Neural cell (in vitro differentiated cells): ENCODE results near the gene TSPAN18. TPM values are rescaled to one million over a fixed set of nuclear protein-coding genes. Genes with fewer than 3 reads are reported as not detected.

Experiments used
- H2AFZ ChIP-seq: fragments of 200-600, 300-800 bp; sonication (generic), shearing (Covaris generic); 2 replicates; pipeline ENCODE4 v1.6.0; 2014; ENCODE audit warnings: low read depth, mild to moderate bottlenecking, antibody characterized with exemption, low read length, moderate library complexity
- H3F3A ChIP-seq: fragments of 200-600 bp; shearing (Covaris generic); 2 replicates; pipeline ENCODE4 v1.6.1; 2016; ENCODE audit warnings: mild to moderate bottlenecking, moderate library complexity, mixed read lengths, antibody characterized with exemption, low read length; ENCODE audit not compliant: insufficient read depth, poor library complexity, severe bottlenecking
- H3K27ac ChIP-seq: fragments of 200-600, 300-800 bp; sonication (generic), shearing (Covaris generic); 2 replicates; pipeline ENCODE4 v1.5.1; 2014; ENCODE audit warnings: mild to moderate bottlenecking, low read length, moderate library complexity
- H3K27me3 ChIP-seq: fragments of 300-800, 200-600 bp; sonication (generic), shearing (Covaris generic); 2 replicates; pipeline ENCODE4 v1.6.0; 2014; ENCODE audit warnings: mild to moderate bottlenecking, low read depth, low read length, moderate library complexity; ENCODE audit not compliant: insufficient read depth
- H3K36me3 ChIP-seq: fragments of 300-800, 200-600 bp; sonication (generic), shearing (Covaris generic); 2 replicates; pipeline ENCODE4 v1.5.1; 2014; ENCODE audit warnings: mild to moderate bottlenecking, antibody characterized with exemption, low read length, moderate library complexity; ENCODE audit not compliant: insufficient read depth
- H3K4me2 ChIP-seq: fragments of 300-800, 200-600 bp; sonication (generic), shearing (Covaris generic); 2 replicates; pipeline ENCODE4 v1.6.0; 2014; ENCODE audit warnings: mild to moderate bottlenecking, low read length
- H3K4me3 ChIP-seq: fragments of 300-800, 200-600 bp; sonication (generic), shearing (Covaris generic); 2 replicates; pipeline ENCODE4 v1.5.1; 2014; ENCODE audit warnings: mild to moderate bottlenecking, low read length, moderate library complexity
- H3K79me2 ChIP-seq: fragments of 200-600 bp; shearing (Covaris generic); replicated peaks from 2 replicates; pipeline ENCODE4 v1.6.0; 2014; ENCODE audit warnings: mild to moderate bottlenecking, low read length, moderate library complexity; ENCODE audit not compliant: insufficient read depth
- H3K9ac ChIP-seq: fragments of 300-800, 200-600 bp; sonication (generic), shearing (Covaris generic); 2 replicates; pipeline ENCODE4 v1.6.1; 2016; ENCODE audit warnings: mild to moderate bottlenecking, low read length, mixed read lengths
- H3K9me2 ChIP-seq: fragments of 200-600 bp; shearing (Covaris generic); 2 replicates; pipeline ENCODE4 v1.6.1; 2016; ENCODE audit warnings: mild to moderate bottlenecking, low read length, mixed read lengths; ENCODE audit not compliant: insufficient read depth
- H3K9me3 ChIP-seq: fragments of 200-600, 300-800 bp; sonication (generic), shearing (Covaris generic); 2 replicates; pipeline ENCODE4 v1.6.1; 2016; ENCODE audit warnings: mild to moderate bottlenecking, mixed run types, low read length, moderate library complexity, mixed read lengths
- H4K20me1 ChIP-seq: fragments of 200-600 bp; shearing (Covaris generic); 2 replicates; pipeline ENCODE4 v1.6.1; 2016; ENCODE audit warnings: mild to moderate bottlenecking, mixed run types; ENCODE audit not compliant: insufficient read depth
- CTCF ChIP-seq: fragments of 450-650 bp; IDR thresholded peaks from 2 replicates; pipeline ENCODE4 v1.5.1; 2014; ENCODE audit warnings: antibody characterized with exemption, mild to moderate bottlenecking, moderate library complexity; ENCODE audit not compliant: poor library complexity, severe bottlenecking
- EP300 ChIP-seq: fragments of 450-650 bp; conservative IDR thresholded peaks from 2 replicates; pipeline ENCODE4 v1.6.1; 2014; ENCODE audit warnings: antibody characterized with exemption, mild to moderate bottlenecking, moderate library complexity; ENCODE audit not compliant: poor library complexity, severe bottlenecking
- EZH2 ChIP-seq: fragments of 200-600, 300-800 bp; shearing (Covaris generic), sonication (generic); IDR thresholded peaks from 2 replicates; pipeline ENCODE4 v1.6.1; 2014; ENCODE audit warnings: antibody characterized with exemption, low read length, borderline replicate concordance, mild to moderate bottlenecking; ENCODE audit not compliant: insufficient read depth, poor library complexity, severe bottlenecking
- MXI1 ChIP-seq: fragments of 450-650 bp; conservative IDR thresholded peaks from 2 replicates; pipeline ENCODE4 v1.6.1; 2014; ENCODE audit warnings: antibody characterized with exemption, mild to moderate bottlenecking; ENCODE audit not compliant: poor library complexity, severe bottlenecking
- POLR2AphosphoS5 ChIP-seq: IDR thresholded peaks from 2 replicates; pipeline ENCODE4 v1.6.1; 2012
- RAD21 ChIP-seq: fragments of 450-650 bp; conservative IDR thresholded peaks from 2 replicates; pipeline ENCODE4 v1.6.1; 2014; ENCODE audit warnings: antibody characterized with exemption, mild to moderate bottlenecking, moderate library complexity
- REST ChIP-seq: IDR thresholded peaks from 2 replicates; pipeline ENCODE4 v1.6.1; 2012; ENCODE audit warnings: borderline replicate concordance
- SMC3 ChIP-seq: fragments of 450-650 bp; conservative IDR thresholded peaks from 2 replicates; pipeline ENCODE4 v1.6.1; 2014; ENCODE audit warnings: antibody characterized with exemption, mild to moderate bottlenecking, moderate library complexity; ENCODE audit not compliant: poor library complexity
- TAF1 ChIP-seq: IDR thresholded peaks from 2 replicates; pipeline ENCODE4 v1.6.1; 2012; ENCODE audit warnings: low read depth
- polyA plus RNA-seq: library from polyadenylated mRNA; depleted of rRNA; stranded (reverse); fragments of >200 nt; gene quantifications from 2 replicates; pipeline ENCODE4 v1.2.3, GENCODE V29; 2014

The TSPAN18 gene
- polyA plus RNA-seq, 1 donor from 2014 or later = 8.4 TPM

- no peaks in the 10 kb centered on the region for H3K9me3 ChIP-seq
- peaks cover 7% of the 10 kb centered on the region for H3F3A ChIP-seq
- TF ChIP-seq SMC3 (no peak), POLR2AphosphoS5 (no peak), CTCF (no peak), TAF1 (no peak), MXI1 (no peak), RAD21 (no peak), EZH2 (no peak), EP300 (no peak), REST (no peak)
- no peaks in the 10 kb centered on the region for H4K20me1 ChIP-seq
- no peaks in the 10 kb centered on the region for H3K9me2 ChIP-seq
- H3K4me3 ChIP-seq = peak overlapping the region; percentile 18
- no peak overlapping the region for H2AFZ ChIP-seq
- no peaks in the 10 kb centered on the region for H3K27me3 ChIP-seq
- peak overlapping the region; percentile 43 for H3K9ac ChIP-seq
- peaks cover 3% of the 10 kb centered on the region for H3K36me3 ChIP-seq
- H3K4me2 ChIP-seq = no peak overlapping the region
- no peaks in the 10 kb centered on the region for H3K79me2 ChIP-seq
- H3K27ac ChIP-seq = peak overlapping the region; percentile 88
These were observed 43.6 kb downstream of the TSPAN18 start for GRCh38 chr11:44770401-44770800.

- peak; percentile 95 for TF ChIP-seq EP300
- TF ChIP-seq SMC3 = no peak
- peak; percentile 93 for TF ChIP-seq REST
- peak; percentile 83 for TF ChIP-seq POLR2AphosphoS5
- TF ChIP-seq MXI1 = no peak
- TF ChIP-seq RAD21 = peak; percentile 25
- TF ChIP-seq CTCF = no peak
- no peak for TF ChIP-seq EZH2
- TF ChIP-seq TAF1 = no peak
- H4K20me1 ChIP-seq = no peaks in the 10 kb centered on the region
- H3K36me3 ChIP-seq = peaks cover 3% of the 10 kb centered on the region
These were observed 44.5 kb downstream of the TSPAN18 start for GRCh38 chr11:44771252-44771734.

More at GRCh38 chr11:44771252-44771734, 44.5 kb downstream of the TSPAN18 start:
- Histone ChIP-seq H3K27ac (peak overlapping the region; percentile 88), H3K9ac (peak overlapping the region; percentile 43), H3K9me2 (no peaks in the 10 kb centered on the region), H3K9me3 (no peaks in the 10 kb centered on the region), H3K4me3 (peak overlapping the region; percentile 18), H3F3A (peaks cover 7% of the 10 kb centered on the region), H2AFZ (no peak overlapping the region), H3K27me3 (no peaks in the 10 kb centered on the region), H3K4me2 (no peak overlapping the region), H3K79me2 (no peaks in the 10 kb centered on the region)
